GM21723 (cell line): ENCODE data around the gene GTF2H1.

Experiments used
- ATAC-seq: cut with Tn5 transposase; IDR thresholded peaks from one replicate; pipeline ENCODE4 v1.9.1; 2021; ENCODE audit warnings: mild to moderate bottlenecking, moderate library complexity; ENCODE audit not compliant: unreplicated experiment

Gene GTF2H1

GRCh38 chr11:18321969-18322711 lies at the start of gene GTF2H1, which contains the start of gene HPS5:
Gene GTF2H1 (plus strand): TSS chr11:18322567. CDS start chr11:18333075, 10,508 bp downstream.
Gene HPS5 (minus strand): TSS chr11:18322140. CDS start chr11:18317858, 4,282 bp downstream.
- ATAC-seq, result peak; percentile 91

DNA sequence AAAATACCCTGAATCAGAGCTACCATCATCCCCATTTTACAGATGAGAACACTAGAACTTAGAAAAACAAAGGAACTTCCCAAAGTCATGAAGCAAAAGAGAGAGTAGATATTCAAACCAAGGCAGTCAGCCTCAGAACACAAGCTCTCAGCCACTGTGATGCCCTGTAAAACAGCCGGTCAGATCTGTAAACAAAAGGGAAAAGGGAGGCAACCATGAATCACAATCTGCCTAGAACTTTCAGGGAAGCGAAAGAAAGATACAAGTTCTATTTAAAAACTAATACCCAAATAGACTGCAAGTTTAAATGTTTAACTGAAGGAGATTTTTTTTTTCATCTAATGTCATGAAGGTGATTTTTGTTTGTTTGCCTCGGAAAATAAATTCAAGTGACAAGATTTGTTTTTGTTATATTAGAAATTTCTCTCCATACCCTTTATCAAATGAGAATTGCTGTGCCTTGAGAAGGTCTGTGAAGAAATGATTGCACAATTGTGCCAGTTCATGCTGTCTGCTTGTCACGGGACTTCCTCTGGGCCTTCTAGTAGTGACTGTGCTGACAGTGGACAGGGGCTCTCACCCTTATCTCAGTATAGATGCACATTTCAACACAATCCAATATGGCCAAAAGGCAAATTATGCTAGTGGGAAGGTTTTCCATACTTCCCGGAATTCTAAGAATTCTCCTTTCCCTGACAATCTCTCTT lies 44.6 kb upstream of the GTF2H1 start:
- ATAC-seq, result no peak

DNA sequence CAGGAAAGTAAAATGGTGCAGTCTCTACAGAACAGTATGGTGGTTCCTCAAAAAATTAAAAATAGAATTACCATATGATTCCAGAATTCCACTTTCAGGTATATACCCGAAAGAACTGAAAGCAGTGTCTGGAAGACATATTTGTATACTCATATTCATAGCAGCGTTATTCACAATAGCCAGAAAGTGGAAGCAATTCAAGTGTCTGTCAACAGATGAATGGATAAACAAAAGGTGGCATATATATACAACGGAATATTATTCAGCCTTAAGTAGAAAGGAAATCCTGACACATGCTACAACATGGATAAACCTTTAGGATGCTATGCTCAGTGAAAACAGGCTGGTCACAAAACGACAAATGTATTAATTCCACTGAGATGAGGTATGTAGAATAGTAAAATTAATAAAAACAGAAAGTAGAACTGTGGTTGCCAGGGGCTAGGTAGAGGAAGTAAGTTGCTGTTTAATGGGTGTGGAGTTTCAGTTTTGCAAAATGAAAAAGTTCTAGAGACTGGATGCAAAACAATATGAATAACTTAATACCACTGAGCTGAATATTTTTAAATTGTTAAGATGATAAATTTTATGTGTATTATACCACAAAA lies 41.8 kb upstream of the GTF2H1 start:
- ATAC-seq, result peak; percentile 90

- no peak for ATAC-seq
These were observed 39.7 kb upstream of the GTF2H1 start for GRCh38 chr11:18282626-18283025.

DNA sequence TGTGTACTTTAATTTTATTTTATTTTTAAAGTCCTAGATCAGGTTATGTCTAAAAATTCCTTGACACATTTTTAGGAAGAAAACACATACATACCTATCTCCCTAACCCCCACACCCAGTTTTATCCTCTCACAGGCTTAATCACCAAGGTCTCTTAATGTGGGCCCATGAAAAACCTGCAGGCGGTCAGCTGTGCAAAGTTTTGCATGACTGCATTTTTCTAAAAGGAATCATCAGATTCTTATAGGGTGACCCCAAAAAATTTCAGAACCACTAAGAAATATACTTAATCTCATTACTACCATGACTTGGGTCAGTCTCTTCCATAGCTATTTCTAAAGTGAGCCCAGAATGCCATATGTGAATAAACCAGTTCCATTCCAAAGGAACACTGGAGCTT lies 36.5 kb upstream of the GTF2H1 start:
- ATAC-seq, result no peak

- no peak for ATAC-seq
These were observed 33.5 kb upstream of the GTF2H1 start for GRCh38 chr11:18288911-18289310.

- peak; percentile 66 for ATAC-seq
These were observed 27.5 kb upstream of the GTF2H1 start for GRCh38 chr11:18294862-18295261.

DNA sequence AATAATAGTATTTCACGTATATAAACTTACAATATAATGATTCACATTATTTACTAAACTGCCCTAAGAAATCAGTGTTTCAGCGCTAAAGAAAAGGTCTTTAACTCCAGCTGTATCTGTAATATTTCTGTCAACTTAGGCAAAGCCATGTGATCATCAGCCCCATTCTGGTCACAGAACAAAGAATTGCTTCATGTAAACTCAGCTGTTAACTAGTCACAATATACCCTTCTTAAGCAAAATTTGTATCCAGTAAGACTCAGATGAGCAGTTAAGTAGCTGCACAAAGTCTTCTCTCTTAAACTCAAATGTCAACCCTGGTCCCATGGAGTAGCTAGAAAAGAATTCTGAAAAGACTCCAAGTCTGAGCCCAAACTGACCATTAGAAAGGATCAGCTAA lies 27.1 kb upstream of the GTF2H1 start:
- no peak for ATAC-seq

- ATAC-seq, result no peak
These were observed 22.6 kb upstream of the GTF2H1 start for GRCh38 chr11:18299721-18300120.

- no peak for ATAC-seq
These were observed 17.6 kb upstream of the GTF2H1 start for GRCh38 chr11:18304745-18305144.

- ATAC-seq, result no peak
These were observed 14.8 kb upstream of the GTF2H1 start for GRCh38 chr11:18307461-18308139.

DNA sequence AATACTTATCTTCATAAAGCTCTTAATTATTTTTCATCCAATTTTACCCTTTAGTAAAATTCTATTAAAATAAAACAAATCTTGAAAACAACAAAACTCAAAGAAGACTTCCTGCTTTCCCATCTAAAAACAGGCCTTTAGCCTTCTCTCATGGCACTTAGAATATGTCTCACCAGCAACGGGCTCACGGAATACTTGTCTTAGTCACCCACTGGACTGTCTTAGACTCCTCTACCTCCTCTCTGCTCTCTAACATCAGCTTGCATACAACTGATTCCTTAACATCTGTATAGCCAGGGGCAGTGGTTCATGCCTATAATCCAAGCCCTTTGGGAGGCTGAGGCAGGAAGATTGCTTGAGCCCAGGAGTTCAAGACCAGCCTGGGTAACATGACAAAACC lies 14.1 kb upstream of the GTF2H1 start:
- ATAC-seq, result no peak

GRCh38 chr11:18309691-18310090 lies 12.7 kb upstream of the GTF2H1 start:
- ATAC-seq, result no peak

DNA sequence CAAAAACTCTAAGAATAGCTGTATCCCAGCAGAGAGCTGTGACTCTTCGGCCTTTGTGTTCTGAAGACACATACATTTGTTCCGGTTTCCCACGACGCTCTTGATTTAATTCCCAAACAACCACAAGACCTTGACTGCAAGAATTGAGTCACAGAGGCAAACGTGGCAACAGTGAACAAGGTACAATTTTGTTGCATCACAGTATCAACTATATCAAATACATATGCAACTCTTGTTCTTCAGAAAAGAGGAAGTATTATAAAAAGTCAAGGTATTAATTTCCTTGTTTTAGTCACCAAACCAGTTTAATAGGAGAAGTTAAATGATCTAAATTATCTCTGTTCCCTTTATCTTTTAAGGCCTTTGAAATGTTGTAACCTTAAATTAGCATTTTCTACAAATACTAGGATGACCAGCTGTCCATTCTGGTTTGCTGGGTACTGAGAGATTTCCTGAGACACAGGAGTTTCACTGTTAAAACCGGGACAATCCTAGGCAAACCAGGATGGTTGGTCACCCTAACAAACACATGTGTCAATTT lies 11.5 kb upstream of the GTF2H1 start:
- ATAC-seq, result peak; percentile 65

- ATAC-seq, result no peak
These were observed 10.4 kb upstream of the GTF2H1 start for GRCh38 chr11:18312012-18312411.

GRCh38 chr11:18312663-18313420 lies 9.5 kb upstream of the GTF2H1 start:
- ATAC-seq, result no peak

- no peak for ATAC-seq
These were observed 8.2 kb upstream of the GTF2H1 start for GRCh38 chr11:18313965-18314763.

DNA sequence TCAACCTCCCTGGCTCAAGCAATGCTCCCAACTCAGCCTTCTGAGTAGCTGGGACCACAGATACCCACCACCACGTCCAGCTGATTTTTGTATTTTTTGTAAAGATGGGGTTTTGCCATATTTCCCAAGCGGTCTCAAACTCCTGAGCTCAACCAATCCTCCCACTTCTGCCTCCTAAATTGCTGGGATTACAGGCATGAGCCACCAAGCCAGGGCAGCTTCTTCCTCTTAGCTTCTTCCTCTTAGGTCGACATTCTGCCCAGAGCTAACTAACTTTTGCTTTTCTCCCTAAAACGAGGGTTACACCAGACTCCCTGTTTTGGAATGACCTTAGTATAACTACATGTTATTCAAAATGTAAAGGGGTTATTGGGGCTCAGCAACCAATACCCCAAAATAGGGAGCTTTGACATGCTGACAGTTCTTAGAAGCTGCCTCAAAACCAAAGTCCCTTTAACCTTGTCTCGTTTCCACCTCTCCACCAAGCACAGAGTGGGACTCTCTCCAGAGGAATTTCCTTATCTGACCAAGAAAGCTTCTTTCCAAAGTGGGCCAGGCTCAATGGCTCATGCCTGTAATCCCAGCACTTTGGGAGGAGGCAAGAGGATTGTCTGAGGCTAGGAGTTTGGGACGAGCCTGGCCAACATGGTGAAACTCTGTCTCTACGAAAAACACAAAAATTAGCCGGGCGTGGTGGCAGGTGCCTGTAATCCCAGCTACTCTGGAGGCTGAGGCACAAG lies 7.4 kb upstream of the GTF2H1 start:
- ATAC-seq, result no peak

DNA sequence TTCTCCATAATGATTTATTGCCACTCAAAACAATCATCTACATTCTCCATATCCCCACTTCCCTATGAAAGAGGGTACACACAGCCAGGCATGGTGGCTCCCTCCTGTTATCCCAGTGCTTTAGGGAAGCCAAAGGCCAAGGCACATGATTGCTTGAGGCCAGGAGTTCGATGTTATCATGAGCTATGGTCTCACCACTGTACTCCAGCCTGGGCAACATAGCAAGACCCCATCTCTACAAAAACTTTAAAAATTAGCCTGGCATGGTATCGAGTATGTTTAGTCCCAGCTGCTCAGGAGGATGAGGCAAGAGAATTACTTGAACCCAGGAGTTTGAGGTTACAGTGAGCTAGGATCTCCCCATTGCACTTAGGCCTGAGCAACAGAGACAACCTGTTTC lies 6.5 kb upstream of the GTF2H1 start:
- ATAC-seq, result no peak
